ENCODE data around the gene SEPTIN6. TPM values are rescaled to one million over a fixed set of nuclear protein-coding genes. Genes with fewer than 3 reads are reported as not detected.

SEPTIN6 gene
- polyA plus RNA-seq, 2 of the 4 experiments (the other 2 are of a cell fraction), result 12.9 to 15.2 TPM

GRCh38 chrX:119693996-119694451 lies 1.1 kb upstream of the SEPTIN6 start:
- TF ChIP-seq HDAC2 (IDR thresholded peaks at IDR 0.05), result no peak
- no peak for TF ChIP-seq KDM5A (IDR thresholded peaks at IDR 0.05)
- TF ChIP-seq EHMT2 (IDR thresholded peaks at IDR 0.05; ENCODE audit: low read depth), result no peak
- no peak for TF ChIP-seq JUN (IDR thresholded peaks at IDR 0.05)
- TF ChIP-seq, protein P1, sequence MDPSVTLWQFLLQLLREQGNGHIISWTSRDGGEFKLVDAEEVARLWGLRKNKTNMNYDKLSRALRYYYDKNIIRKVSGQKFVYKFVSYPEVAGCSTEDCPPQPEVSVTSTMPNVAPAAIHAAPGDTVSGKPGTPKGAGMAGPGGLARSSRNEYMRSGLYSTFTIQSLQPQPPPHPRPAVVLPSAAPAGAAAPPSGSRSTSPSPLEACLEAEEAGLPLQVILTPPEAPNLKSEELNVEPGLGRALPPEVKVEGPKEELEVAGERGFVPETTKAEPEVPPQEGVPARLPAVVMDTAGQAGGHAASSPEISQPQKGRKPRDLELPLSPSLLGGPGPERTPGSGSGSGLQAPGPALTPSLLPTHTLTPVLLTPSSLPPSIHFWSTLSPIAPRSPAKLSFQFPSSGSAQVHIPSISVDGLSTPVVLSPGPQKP (IDR thresholded peaks at IDR 0.05; ENCODE audit: low read depth, low read length), result no peak
- TF ChIP-seq, protein P2, sequence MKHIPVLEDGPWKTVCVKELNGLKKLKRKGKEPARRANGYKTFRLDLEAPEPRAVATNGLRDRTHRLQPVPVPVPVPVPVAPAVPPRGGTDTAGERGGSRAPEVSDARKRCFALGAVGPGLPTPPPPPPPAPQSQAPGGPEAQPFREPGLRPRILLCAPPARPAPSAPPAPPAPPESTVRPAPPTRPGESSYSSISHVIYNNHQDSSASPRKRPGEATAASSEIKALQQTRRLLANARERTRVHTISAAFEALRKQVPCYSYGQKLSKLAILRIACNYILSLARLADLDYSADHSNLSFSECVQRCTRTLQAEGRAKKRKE (CRISPR knock-in tag; IDR thresholded peaks at IDR 0.05; ENCODE audit: low read depth), result no peak
- no peak for TF ChIP-seq ZNF302 (CRISPR knock-in tag; IDR thresholded peaks at IDR 0.05)
- TF ChIP-seq MYC (IDR thresholded peaks at IDR 0.05; ENCODE audit: borderline replicate concordance, low read length), result no peak
- TF ChIP-seq HOXB5 (CRISPR knock-in tag; IDR thresholded peaks at IDR 0.05), result no peak
- TF ChIP-seq RARB (CRISPR knock-in tag; IDR thresholded peaks at IDR 0.05), result no peak
- TF ChIP-seq BHLHE40 (IDR thresholded peaks at IDR 0.05; ENCODE audit: low read depth, low read length), result no peak
- TF ChIP-seq POLR2AphosphoS2 (conservative IDR thresholded peaks at IDR 0.05; ENCODE audit: low read length), result no peak
- no peak for TF ChIP-seq ESRRA (IDR thresholded peaks at IDR 0.05; ENCODE audit: borderline replicate concordance, low read length)
- no peak for TF ChIP-seq RAD21 (conservative IDR thresholded peaks at IDR 0.05 in 1 of 2, IDR thresholded peaks at IDR 0.05 in 1 of 2)
- no peak for TF ChIP-seq EP300 (IDR thresholded peaks at IDR 0.05)
- no peak for TF ChIP-seq PHF8 (IDR thresholded peaks at IDR 0.05; ENCODE audit: borderline replicate concordance, low read depth)
- no peak for TF ChIP-seq CBX8 (IDR thresholded peaks at IDR 0.05)
- CTCF ChIA-PET, result interaction anchor here (1.0 to 2.2 kb wide), 5 partner anchors 35 to 211 kb away, joined by 3 to 11 read pairs (median 4); no protein-coding TSS in a partner anchor
- no peaks in the 10 kb centered on the region for H3K9me3 ChIP-seq
- 87% methylated on average over 18 of the region's 23 CpGs for WGBS (ENCODE audit: missing lambda C conversion rate)
- peaks cover 11% of the 10 kb centered on the region; the same call in 2 of the 3 replicates for H3K4me1 ChIP-seq
- FAIRE-seq, result no peak
- ATAC-seq, result no peak
- H3K4me2 ChIP-seq, result no peak overlapping the region
- H3K4me3 ChIP-seq, result no peak overlapping the region; the same call in 2 of the 3 replicates
- POLR2A ChIA-PET, result interaction anchor here (0.5 to 1.4 kb wide), 2 partner anchors 40 to 97 kb away, joined by 3 to 6 read pairs; partner anchors contain the start of gene RPL39
- H3K27ac ChIP-seq, result no peak overlapping the region; a peak in 1 of 6 replicates
- no peak for DNase-seq (ENCODE audit: low read depth in 1 of 2, low spot score in 1 of 2)

- Histone ChIP-seq H3K4me3 (peak overlapping the region; percentile 81), H3K27ac (peak overlapping the region; percentile 82 to 88), H3K9me3 (no peaks in the 10 kb centered on the region), H3K4me2 (peak overlapping the region; percentile 91), H3K4me1 (peaks cover 11% of the 10 kb centered on the region; the same call in 2 of the 3 replicates)
- DNase-seq (ENCODE audit: low read depth in 1 of 2, low spot score in 1 of 2) (peak; percentile 37 to 47), FAIRE-seq (peak; percentile 23), ATAC-seq (peak; percentile 79)
- TF ChIP-seq SREBF2 (IDR thresholded peaks at IDR 0.05) (no peak), CHD4 (IDR thresholded peaks at IDR 0.05; ENCODE audit: borderline replicate concordance) (no peak), JUN (IDR thresholded peaks at IDR 0.05) (no peak), RAD21 (conservative IDR thresholded peaks at IDR 0.05 in 1 of 2, IDR thresholded peaks at IDR 0.05 in 1 of 2) (no peak), SMC3 (IDR thresholded peaks at IDR 0.05) (no peak), ESRRA (IDR thresholded peaks at IDR 0.05; ENCODE audit: borderline replicate concordance, low read length) (no peak), EHMT2 (IDR thresholded peaks at IDR 0.05; ENCODE audit: low read depth) (no peak)
- TF ChIP-seq, protein P3, sequence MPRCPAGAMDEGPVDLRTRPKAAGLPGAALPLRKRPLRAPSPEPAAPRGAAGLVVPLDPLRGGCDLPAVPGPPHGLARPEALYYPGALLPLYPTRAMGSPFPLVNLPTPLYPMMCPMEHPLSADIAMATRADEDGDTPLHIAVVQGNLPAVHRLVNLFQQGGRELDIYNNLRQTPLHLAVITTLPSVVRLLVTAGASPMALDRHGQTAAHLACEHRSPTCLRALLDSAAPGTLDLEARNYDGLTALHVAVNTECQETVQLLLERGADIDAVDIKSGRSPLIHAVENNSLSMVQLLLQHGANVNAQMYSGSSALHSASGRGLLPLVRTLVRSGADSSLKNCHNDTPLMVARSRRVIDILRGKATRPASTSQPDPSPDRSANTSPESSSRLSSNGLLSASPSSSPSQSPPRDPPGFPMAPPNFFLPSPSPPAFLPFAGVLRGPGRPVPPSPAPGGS (IDR thresholded peaks at IDR 0.05), result no peak
- TF ChIP-seq, protein P1 (IDR thresholded peaks at IDR 0.05; ENCODE audit: low read depth, low read length), result no peak
- 3% methylated on average over 8 of the region's 66 CpGs for WGBS (ENCODE audit: missing lambda C conversion rate)
- POLR2A ChIA-PET, result interaction anchor here (0.7 to 1.4 kb wide), 3 partner anchors 36 to 310 kb away, joined by 4 to 6 read pairs (median 4); partner anchors contain the start of gene RPL39
- CTCF ChIA-PET, result interaction anchor here (0.6 to 2.2 kb wide), 7 partner anchors 10 to 210 kb away, joined by 3 to 11 read pairs (median 5); no protein-coding TSS in a partner anchor
Measured at GRCh38 chrX:119692191-119693039, 553 bp downstream of the SEPTIN6 start.
